ENCODE results near the gene CCDC40. TPM values are rescaled to one million over a fixed set of nuclear protein-coding genes. Genes with fewer than 3 reads are reported as not detected.

The CCDC40 gene
- total RNA-seq, 1 donor from 2014 or later, result 0.37 TPM

Other genes with a start within 250 kb of the CCDC40 start
- 9.4 TPM in 2 replicates for gene CBX8, start 239.6 kb upstream of the CCDC40 start, total RNA-seq
- gene CBX4, start 197.2 kb upstream of the CCDC40 start, total RNA-seq, result 18.5 and 19.4 TPM in 2 replicates
- 1.4 and 1.9 TPM in 2 replicates for gene TBC1D16, start 770 bp upstream of the CCDC40 start, total RNA-seq
- gene GAA, start 64.9 kb downstream of the CCDC40 start, total RNA-seq, result 17.9 and 20.7 TPM in 2 replicates
- 190 and 192 TPM in 2 replicates for gene EIF4A3, start 110.5 kb downstream of the CCDC40 start, total RNA-seq
- gene CARD14, start 133.4 kb downstream of the CCDC40 start, total RNA-seq, result not detected in 2 replicates
- 20.5 and 22.5 TPM in 2 replicates for gene SGSH, start 183.7 kb downstream of the CCDC40 start, total RNA-seq
- gene SLC26A11, start 183.8 kb downstream of the CCDC40 start, total RNA-seq, result 4.3 and 6.2 TPM in 2 replicates
- gene RNF213, start 224.2 kb downstream of the CCDC40 start, total RNA-seq, result 238 and 264 TPM in 2 replicates